Right lobe of liver (tissue), 6 donors: ENCODE measurements around the gene FRMPD4. TPM values are rescaled to one million over a fixed set of nuclear protein-coding genes. Genes with fewer than 3 reads are reported as not detected.

ENCODE experiments used
- ATAC-seq, 4 donors: fragments of 200-7000 bp; cut with Tn5 transposase; one replicate each; pipeline ENCODE4 v1.9.1; 2020; ENCODE audit warnings: mild to moderate bottlenecking in 4 of 4, moderate library complexity in 4 of 4
- DNase-seq, 3 donors: peaks; one replicate each; pipeline ENCODE4 v3.0.0-alpha.2; 2020
- H3K27ac ChIP-seq, 3 donors: fragments of 200-600 bp; one replicate each; pipeline ENCODE4 v1.8.0; 2022
- H3K27me3 ChIP-seq, 2 donors: fragments of 200-600 bp; one replicate each; pipeline ENCODE4 v1.8.0; 2022
- H3K36me3 ChIP-seq, 4 donors: fragments of 200-600 bp; sonication (generic) in 1 of 4; one replicate each; pipeline versions ENCODE4 v1.5.1 to v1.8.0; 2017 to 2022; ENCODE audit warnings: control low read depth in 1 of 4
- H3K4me1 ChIP-seq, 4 donors: fragments of 200-600 bp; sonication (generic) in 1 of 4; one replicate each; pipeline versions ENCODE4 v1.5.1 to v1.8.0; 2017 to 2022; ENCODE audit warnings: control low read depth in 1 of 4
- H3K4me3 ChIP-seq, 3 donors: fragments of 200-600 bp; one replicate each; pipeline ENCODE4 v1.8.0; 2022
- H3K9me3 ChIP-seq, 4 donors: fragments of 200-600 bp; sonication (generic) in 1 of 4; one replicate each; pipeline versions ENCODE4 v1.5.1 to v1.8.0; 2017 to 2022; ENCODE audit warnings: control low read depth in 1 of 4
- CTCF ChIP-seq, 4 donors: fragments of 200-600 bp in 3 of 4; fragments of 450-650 bp in 1 of 4; IDR thresholded peaks; one replicate each; pipeline versions ENCODE4 v1.5.1 to v1.8.0; 2016 to 2022; ENCODE audit warnings: antibody characterized with exemption in 4 of 4, mild to moderate bottlenecking in 2 of 4
- POLR2A ChIP-seq: fragments of 450-650 bp; IDR thresholded peaks from one replicate; pipeline ENCODE4 v1.6.1; 2017; ENCODE audit warnings: antibody characterized with exemption, mild to moderate bottlenecking
- WGBS: methylation state at CpG from one replicate; pipeline ENCODE4 v1.1.6; 2018; ENCODE audit warnings: low coverage, low lambda C conversion rate; ENCODE audit not compliant: insufficient coverage; ENCODE audit errors: missing lambda C conversion rate; 5-methylcytosine and 5-hydroxymethylcytosine counted together
- intact Hi-C, 2 donors: fragments of 100-400 bp; cut with DNase I; formaldehyde crosslinking; loops; one replicate each; pipeline versions ENCODE4 v1.11.2 to v1.14.1; 2022
- total RNA-seq, 6 experiments: library from RNA; depleted of rRNA in 2 of 6; stranded (reverse); fragments of >200 nt in 2 of 6; fragmentation: NEBNext Ultra II Directional in 3 of 6; extraction: Animal tissue kit (Norgen Biotek cat#: 25700) in 3 of 6; gene quantifications; one replicate each; pipeline versions ENCODE4 v1.1.0 to v1.2.4, GENCODE V29; 2016 to 2023
- donor health status: DM: no; HTN: yes; CAD: no.
- donor health status: DM: no; HTN: no; CAD: no.
- donor health status: DM: no; HTN: no; CAD: no.
- donor health status: DM: no; HTN: yes; CAD: no.
- donor health status: DM: no; HTN: yes; CAD: no.

FRMPD4 gene
- total RNA-seq, 6 experiments from 2014 or later, result 0.05 to 0.12 (median 0.06) TPM; not detected in 3

GRCh38 chrX:12741416-12741815 lies 603.1 kb downstream of the FRMPD4 start:
- Histone ChIP-seq H3K27me3 (no peaks in the 10 kb centered on the region), H3K4me3 (no peak overlapping the region), H3K27ac (no peak overlapping the region), H3K9me3 (no peaks in the 10 kb centered on the region), H3K36me3 (no peaks in the 10 kb centered on the region), H3K4me1 (no peaks in the 10 kb centered on the region)
- no peak for TF ChIP-seq CTCF (IDR thresholded peaks at IDR 0.05)
- no peak for TF ChIP-seq POLR2A
- ATAC-seq, result no peak
- DNase-seq, result no peak
- WGBS, result 44% methylated on average over 4 of the region's 6 CpGs
- intact Hi-C loops, result no loop called here

- intact Hi-C loops, result no loop called here
- ATAC-seq, result no peak
- Histone ChIP-seq H3K4me1 (no peaks in the 10 kb centered on the region), H3K4me3 (no peak overlapping the region), H3K9me3 (no peaks in the 10 kb centered on the region), H3K27me3 (no peaks in the 10 kb centered on the region), H3K27ac (no peak overlapping the region), H3K36me3 (no peaks in the 10 kb centered on the region)
- TF ChIP-seq POLR2A, result no peak
- no peak for TF ChIP-seq CTCF (IDR thresholded peaks at IDR 0.05)
- no peak for DNase-seq
- WGBS, result 67% methylated on average over 1 of the region's 1 CpG
These were observed 609.2 kb downstream of the FRMPD4 start for GRCh38 chrX:12747433-12747832.

- WGBS, result 28% methylated on average over 1 of the region's 1 CpG
- no peak overlapping the region for H3K27ac ChIP-seq
- H3K4me1 ChIP-seq, result no peaks in the 10 kb centered on the region
- no peak for TF ChIP-seq CTCF (IDR thresholded peaks at IDR 0.05)
- no peak for TF ChIP-seq POLR2A
- no peaks in the 10 kb centered on the region for H3K9me3 ChIP-seq
- ATAC-seq, result no peak
- DNase-seq, result no peak
- intact Hi-C loops, result no loop called here
- no peaks in the 10 kb centered on the region for H3K36me3 ChIP-seq
- no peak overlapping the region for H3K4me3 ChIP-seq
- no peaks in the 10 kb centered on the region for H3K27me3 ChIP-seq
These were observed 613.6 kb downstream of the FRMPD4 start for GRCh38 chrX:12751887-12752286.

- no peaks in the 10 kb centered on the region for H3K36me3 ChIP-seq
- H3K9me3 ChIP-seq, result no peaks in the 10 kb centered on the region
- no peaks in the 10 kb centered on the region for H3K4me1 ChIP-seq
- TF ChIP-seq CTCF (IDR thresholded peaks at IDR 0.05), result no peak
- TF ChIP-seq POLR2A, result no peak
- 58% methylated on average over 2 of the region's 2 CpGs for WGBS
- H3K27me3 ChIP-seq, result no peaks in the 10 kb centered on the region
- DNase-seq, result no peak
- ATAC-seq, result no peak
- no peak overlapping the region for H3K4me3 ChIP-seq
- intact Hi-C loops, result no loop called here
- H3K27ac ChIP-seq, result no peak overlapping the region
These were observed 615.1 kb downstream of the FRMPD4 start for GRCh38 chrX:12753366-12753765.

GRCh38 chrX:12758291-12758690 lies 620.0 kb downstream of the FRMPD4 start:
- intact Hi-C loops, result no loop called here
- ATAC-seq (no peak), DNase-seq (no peak)
- Histone ChIP-seq H3K4me3 (no peak overlapping the region), H3K27ac (no peak overlapping the region), H3K36me3 (no peaks in the 10 kb centered on the region), H3K27me3 (no peaks in the 10 kb centered on the region), H3K4me1 (no peaks in the 10 kb centered on the region), H3K9me3 (no peaks in the 10 kb centered on the region)
- TF ChIP-seq POLR2A (no peak), CTCF (IDR thresholded peaks at IDR 0.05) (no peak)
- 55% methylated on average over 3 of the region's 3 CpGs for WGBS
